ENCODE data around the gene GNA14. TPM values are rescaled to one million over a fixed set of nuclear protein-coding genes. Genes with fewer than 3 reads are reported as not detected.
"Not testable (repeated sequence)": the region's sequence is repeated elsewhere in the genome, so short reads cannot be mapped to it uniquely, and the experiment has no call there.

GNA14 gene
- total RNA-seq, 1 experiment from 2014 or later: 0.37 TPM

DNA sequence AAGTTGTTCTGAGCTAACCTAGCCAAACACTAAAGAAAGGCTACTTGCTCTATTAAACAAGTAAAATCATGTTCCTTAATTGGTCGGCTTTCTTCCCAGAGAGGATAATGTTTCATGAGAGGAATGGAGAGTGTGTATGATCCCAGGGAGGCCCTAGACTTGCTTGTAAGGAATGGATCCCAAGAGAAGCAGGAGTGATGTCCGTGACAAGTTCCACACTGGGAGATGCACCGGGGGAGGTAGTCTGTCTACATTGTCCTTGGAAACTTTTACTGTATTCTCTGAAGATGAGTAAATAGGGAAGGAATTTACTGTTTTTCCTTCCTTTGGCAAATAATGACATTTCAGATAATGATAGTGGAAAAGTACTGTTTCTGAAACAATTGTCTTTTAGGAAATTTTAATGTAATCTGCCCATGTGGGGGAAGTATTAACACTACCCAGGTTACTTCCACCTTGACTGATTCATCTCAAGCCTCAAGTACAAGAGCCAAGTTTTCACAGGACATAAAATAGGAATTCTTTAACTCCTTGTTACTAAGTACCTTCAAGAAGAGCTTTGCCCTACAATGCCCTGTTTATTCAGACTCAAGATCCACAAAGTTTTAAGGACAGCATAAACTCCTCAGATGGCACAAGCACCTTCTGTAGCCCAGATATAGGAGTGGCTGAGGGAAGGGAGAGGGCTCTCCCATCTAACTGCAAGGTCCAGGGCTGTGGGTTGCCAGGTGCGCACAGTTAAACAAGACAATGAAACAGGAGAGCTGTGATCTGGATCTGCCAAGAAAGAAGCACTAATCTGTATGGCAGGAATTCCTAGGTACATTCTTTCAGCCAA lies 152.1 kb downstream of the GNA14 start:
- no peak overlapping the region for H2BK120ac ChIP-seq (ENCODE audit: low read depth, low read length, poor library complexity, severe bottlenecking)
- no peak overlapping the region for H2AFZ ChIP-seq (ENCODE audit: low read length)
- H3K27ac Mint-ChIP-seq: peak overlapping the region in 1 of 3 experiments; percentile 21; a peak in 1 of 7 replicates

DNA sequence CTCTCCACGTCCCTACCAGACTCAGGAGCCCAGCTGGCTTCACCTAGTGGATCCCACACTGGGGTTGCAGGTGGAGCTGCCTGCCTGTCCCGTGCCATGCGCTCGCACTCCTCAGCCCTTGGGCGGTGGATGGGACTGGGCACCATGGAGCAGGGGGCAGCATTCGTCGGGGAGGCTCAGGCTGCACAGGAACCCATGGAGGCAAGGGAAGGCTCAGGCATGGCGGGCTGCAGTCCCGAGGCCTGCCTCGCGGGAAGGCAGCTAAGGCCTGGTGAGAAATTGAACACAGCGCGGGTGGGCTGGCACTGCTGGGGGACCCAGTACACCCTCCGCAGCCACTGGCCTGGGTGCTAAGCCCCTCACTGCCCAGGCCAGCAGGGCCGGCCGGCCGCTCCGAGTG lies 157.8 kb downstream of the GNA14 start:
- H3K4me2 ChIP-seq (ENCODE audit: insufficient read depth, insufficient read length, low read length); H2BK120ac ChIP-seq (ENCODE audit: low read depth, low read length, poor library complexity, severe bottlenecking); H3K27ac ChIP-seq (ENCODE audit: insufficient read length, low read depth, low read length); H2AFZ ChIP-seq (ENCODE audit: low read length); H2BK5ac ChIP-seq (ENCODE audit: insufficient read length, low read length); H3K23me2 ChIP-seq (ENCODE audit: insufficient read length, low read depth, low read length, poor library complexity, severe bottlenecking); H4K91ac ChIP-seq (ENCODE audit: insufficient read length, low read depth, low read length); H4K8ac ChIP-seq (replicated peaks; ENCODE audit: insufficient read length, low read depth, low read length); H4K20me1 ChIP-seq (ENCODE audit: control insufficient read depth, insufficient read depth, insufficient read length); H3K27ac Mint-ChIP-seq; H2BK20ac ChIP-seq (ENCODE audit: low read depth, low read length, poor library complexity, severe bottlenecking); H3K27me3 Mint-ChIP-seq (ENCODE audit: low read depth); H3K4me1 ChIP-seq (ENCODE audit: insufficient read depth, low read length); H3K79me1 ChIP-seq (ENCODE audit: insufficient read depth, low read depth, low read length, poor library complexity, severe bottlenecking); H3K23ac ChIP-seq (ENCODE audit: insufficient read length, low read depth, low read length); H3K18ac ChIP-seq (ENCODE audit: insufficient read length, low read depth, low read length); H4K5ac ChIP-seq (ENCODE audit: insufficient read length, low read depth, low read length); H3T11ph ChIP-seq (ENCODE audit: low read length); H3K4me3 Mint-ChIP-seq; H3K14ac ChIP-seq (ENCODE audit: insufficient read depth, low read length); H3K4ac ChIP-seq (ENCODE audit: low read depth, low read length); H2BK15ac ChIP-seq (ENCODE audit: low read depth, low read length); H3K56ac ChIP-seq (ENCODE audit: insufficient read length, low read depth, low read length); DNase-seq; H2AK5ac ChIP-seq (ENCODE audit: insufficient read length, low read length); H3K9ac ChIP-seq (ENCODE audit: extremely low read depth, insufficient read length, low read length); H2BK12ac ChIP-seq (ENCODE audit: insufficient read length, low read depth, low read length); H3K79me2 ChIP-seq (ENCODE audit: insufficient read depth, low read length); H3K27me3 ChIP-seq (ENCODE audit: insufficient read depth, low read length); H3K9me3 ChIP-seq (ENCODE audit: control insufficient read depth, low read depth, low read length); H3K4me1 Mint-ChIP-seq: not testable (repeated sequence)
- Mint-ChIP-seq H3K36me3 (ENCODE audit: insufficient read depth in 1 of 3, low read depth in 3 of 3) (peaks cover 6 to 15% (median 11%) of the 10 kb centered on the region in 3 experiments; a peak in 6 of 7 replicates), H3K9me3 (peaks cover 18 to 19% of the 10 kb centered on the region in 2 experiments; a peak in 4 of 5 replicates)
- WGBS (ENCODE audit: extremely low coverage, insufficient read length, low lambda C conversion rate): no CpG with 5 or more reads among the region's 18 CpGs

More for the DNA sequence above, 152.1 kb downstream of the GNA14 start:
- Histone ChIP-seq H4K5ac (ENCODE audit: insufficient read length, low read depth, low read length) (no peak overlapping the region), H3K23me2 (ENCODE audit: insufficient read length, low read depth, low read length, poor library complexity, severe bottlenecking) (no peaks in the 10 kb centered on the region), H2BK5ac (ENCODE audit: insufficient read length, low read length) (no peak overlapping the region), H3K79me2 (ENCODE audit: insufficient read depth, low read length) (no peaks in the 10 kb centered on the region), H3K14ac (ENCODE audit: insufficient read depth, low read length) (no peak overlapping the region), H2BK12ac (ENCODE audit: insufficient read length, low read depth, low read length) (no peak overlapping the region), H3K27ac (ENCODE audit: insufficient read length, low read depth, low read length) (no peak overlapping the region), H2BK20ac (ENCODE audit: low read depth, low read length, poor library complexity, severe bottlenecking) (no peak overlapping the region), H3K79me1 (ENCODE audit: insufficient read depth, low read depth, low read length, poor library complexity, severe bottlenecking) (no peaks in the 10 kb centered on the region), H4K91ac (ENCODE audit: insufficient read length, low read depth, low read length) (no peak overlapping the region), H3K9me3 (ENCODE audit: control insufficient read depth, low read depth, low read length) (no peaks in the 10 kb centered on the region), H3K56ac (ENCODE audit: insufficient read length, low read depth, low read length) (no peak overlapping the region), H3T11ph (ENCODE audit: low read length) (no peak overlapping the region), H2AK5ac (ENCODE audit: insufficient read length, low read length) (no peak overlapping the region), H4K8ac (replicated peaks; ENCODE audit: insufficient read length, low read depth, low read length) (no peak overlapping the region), H3K4me2 (ENCODE audit: insufficient read depth, insufficient read length, low read length) (no peak overlapping the region), H3K9ac (ENCODE audit: extremely low read depth, insufficient read length, low read length) (no peak overlapping the region), H4K20me1 (ENCODE audit: control insufficient read depth, insufficient read depth, insufficient read length) (no peaks in the 10 kb centered on the region), H3K18ac (ENCODE audit: insufficient read length, low read depth, low read length) (no peak overlapping the region), H3K23ac (ENCODE audit: insufficient read length, low read depth, low read length) (no peak overlapping the region), H3K4me1 (ENCODE audit: insufficient read depth, low read length) (peaks cover 4% of the 10 kb centered on the region; the same call in 1 of the 2 replicates), H2BK15ac (ENCODE audit: low read depth, low read length) (no peak overlapping the region), H3K27me3 (ENCODE audit: insufficient read depth, low read length) (no peaks in the 10 kb centered on the region), H3K4ac (ENCODE audit: low read depth, low read length) (no peak overlapping the region)
- no peak overlapping the region for H3K4me3 Mint-ChIP-seq
- peaks cover 0 to 6% (median 0%) of the 10 kb centered on the region in 3 experiments; a peak in 5 of 7 replicates for H3K36me3 Mint-ChIP-seq (ENCODE audit: insufficient read depth in 1 of 3, low read depth in 3 of 3)
- no peaks in the 10 kb centered on the region for H3K27me3 Mint-ChIP-seq (ENCODE audit: low read depth)
- DNase-seq: no peak
- peaks cover 5 to 15% of the 10 kb centered on the region in 2 experiments; a peak in 2 of 4 replicates for H3K4me1 Mint-ChIP-seq
- no CpG with 5 or more reads among the region's 4 CpGs for WGBS (ENCODE audit: extremely low coverage, insufficient read length, low lambda C conversion rate)
- TF ChIP-seq, protein P1, sequence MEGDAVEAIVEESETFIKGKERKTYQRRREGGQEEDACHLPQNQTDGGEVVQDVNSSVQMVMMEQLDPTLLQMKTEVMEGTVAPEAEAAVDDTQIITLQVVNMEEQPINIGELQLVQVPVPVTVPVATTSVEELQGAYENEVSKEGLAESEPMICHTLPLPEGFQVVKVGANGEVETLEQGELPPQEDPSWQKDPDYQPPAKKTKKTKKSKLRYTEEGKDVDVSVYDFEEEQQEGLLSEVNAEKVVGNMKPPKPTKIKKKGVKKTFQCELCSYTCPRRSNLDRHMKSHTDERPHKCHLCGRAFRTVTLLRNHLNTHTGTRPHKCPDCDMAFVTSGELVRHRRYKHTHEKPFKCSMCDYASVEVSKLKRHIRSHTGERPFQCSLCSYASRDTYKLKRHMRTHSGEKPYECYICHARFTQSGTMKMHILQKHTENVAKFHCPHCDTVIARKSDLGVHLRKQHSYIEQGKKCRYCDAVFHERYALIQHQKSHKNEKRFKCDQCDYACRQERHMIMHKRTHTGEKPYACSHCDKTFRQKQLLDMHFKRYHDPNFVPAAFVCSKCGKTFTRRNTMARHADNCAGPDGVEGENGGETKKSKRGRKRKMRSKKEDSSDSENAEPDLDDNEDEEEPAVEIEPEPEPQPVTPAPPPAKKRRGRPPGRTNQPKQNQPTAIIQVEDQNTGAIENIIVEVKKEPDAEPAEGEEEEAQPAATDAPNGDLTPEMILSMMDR (conservative IDR thresholded peaks at IDR 0.05): no peak
- H3K9me3 Mint-ChIP-seq: peaks cover under 1 to 6% of the 10 kb centered on the region in 2 experiments; a peak in 3 of 5 replicates
